Lung (tissue), 12 donors: ENCODE measurements around the gene BRD4. TPM values are rescaled to one million over a fixed set of nuclear protein-coding genes. Genes with fewer than 3 reads are reported as not detected.
A peak's percentile ranks its signal among the peaks of the same experiment; 100 is the strongest.
"Not testable (repeated sequence)": the region's sequence is repeated elsewhere in the genome, so short reads cannot be mapped to it uniquely, and the experiment has no call there.

Source experiments
- ATAC-seq: fragments of 200-7000 bp; cut with Tn5 transposase; one replicate; pipeline ENCODE4 v1.9.1; 2020; ENCODE audit warnings: moderate number of reproducible peaks; ENCODE audit not compliant: insufficient read depth, low FRiP score
- DNase-seq, 3 donors: peaks; one replicate each; pipeline ENCODE4 v3.0.0-alpha.2; 2013 to 2017
- H3K27ac ChIP-seq, 2 donors: one replicate each; pipeline ENCODE4 v1.5.1; 2013; ENCODE audit warnings: mild to moderate bottlenecking in 2 of 2, moderate library complexity in 2 of 2, control low read depth in 1 of 2, inconsistent platforms in 1 of 2, low read depth in 1 of 2, low read length in 1 of 2
- H3K27me3 ChIP-seq, 3 donors: one replicate each; pipeline ENCODE4 v1.5.1; 2013; ENCODE audit warnings: low read length in 2 of 3; ENCODE audit not compliant: control insufficient read depth in 3 of 3, insufficient read depth in 3 of 3
- H3K36me3 ChIP-seq, 4 donors: one replicate each; pipeline ENCODE4 v1.5.1; 2013; ENCODE audit warnings: low read length in 4 of 4, mild to moderate bottlenecking in 1 of 4, moderate library complexity in 1 of 4; ENCODE audit not compliant: control insufficient read depth in 4 of 4, insufficient read depth in 4 of 4
- H3K4me1 ChIP-seq, 5 donors: one replicate each; pipeline ENCODE4 v1.5.1; 2013; ENCODE audit warnings: low read length in 5 of 5, mild to moderate bottlenecking in 2 of 5, moderate library complexity in 1 of 5; ENCODE audit not compliant: control insufficient read depth in 5 of 5, insufficient read depth in 5 of 5
- H3K4me3 ChIP-seq: one replicate; pipeline ENCODE4 v1.5.1; 2013; ENCODE audit warnings: mild to moderate bottlenecking, control low read depth, moderate library complexity
- H3K9ac ChIP-seq, 2 donors: one replicate each; pipeline ENCODE4 v1.5.1; 2013; ENCODE audit warnings: low read length in 2 of 2, control low read depth in 1 of 2; ENCODE audit not compliant: insufficient read depth in 1 of 2
- H3K9me3 ChIP-seq, 4 donors: one replicate each; pipeline ENCODE4 v1.5.1; 2013; ENCODE audit warnings: low read length in 3 of 4, mild to moderate bottlenecking in 1 of 4, moderate library complexity in 1 of 4; ENCODE audit not compliant: control insufficient read depth in 4 of 4, insufficient read depth in 3 of 4
- WGBS, 2 donors: extraction: QIAGEN DNeasy Blood & Tissue Kit; methylation state at CpG; one replicate each; pipeline ENCODE4 v1.1.7; 2013; 5-methylcytosine and 5-hydroxymethylcytosine counted together
- polyA plus RNA-seq, 2 donors: library from polyadenylated mRNA; stranded (reverse); fragments of 200-250 nt; gene quantifications; one replicate each; pipeline ENCODE4 v1.2.1, GENCODE V29; 2013
- total RNA-seq, 2 donors: library from RNA; depleted of rRNA in 1 of 2; stranded (reverse); fragments of >200 nt in 1 of 2; gene quantifications; one replicate each; pipeline ENCODE4 v1.2.1, GENCODE V29; 2014 to 2021
- TF ChIP-seq, protein P1 (sequence below): IDR thresholded peaks from 2 replicates; pipeline ENCODE4 v1.5.1; 2012; ENCODE audit warnings: mild to moderate bottlenecking; ENCODE audit errors: control extremely low read depth, extremely low read depth
- donor health status: control.
- donor health status: control.
- donor health status: Bipolar disorder and iron deficiency.
- donor health status: healthy.
- donor health status: DM: yes; HTN: yes; CAD: no.

BRD4 gene
- total and polyA plus RNA-seq, 4 donors = 23.2 to 89.0 (median 37.7) TPM

GRCh38 chr19:15337202-15337601 is 4.9 kb upstream of the BRD4 start:
- no peak overlapping the region for H3K9ac ChIP-seq
- DNase-seq (no peak), ATAC-seq (no peak)
- H3K4me3 ChIP-seq = no peak overlapping the region
- TF ChIP-seq, protein P1, sequence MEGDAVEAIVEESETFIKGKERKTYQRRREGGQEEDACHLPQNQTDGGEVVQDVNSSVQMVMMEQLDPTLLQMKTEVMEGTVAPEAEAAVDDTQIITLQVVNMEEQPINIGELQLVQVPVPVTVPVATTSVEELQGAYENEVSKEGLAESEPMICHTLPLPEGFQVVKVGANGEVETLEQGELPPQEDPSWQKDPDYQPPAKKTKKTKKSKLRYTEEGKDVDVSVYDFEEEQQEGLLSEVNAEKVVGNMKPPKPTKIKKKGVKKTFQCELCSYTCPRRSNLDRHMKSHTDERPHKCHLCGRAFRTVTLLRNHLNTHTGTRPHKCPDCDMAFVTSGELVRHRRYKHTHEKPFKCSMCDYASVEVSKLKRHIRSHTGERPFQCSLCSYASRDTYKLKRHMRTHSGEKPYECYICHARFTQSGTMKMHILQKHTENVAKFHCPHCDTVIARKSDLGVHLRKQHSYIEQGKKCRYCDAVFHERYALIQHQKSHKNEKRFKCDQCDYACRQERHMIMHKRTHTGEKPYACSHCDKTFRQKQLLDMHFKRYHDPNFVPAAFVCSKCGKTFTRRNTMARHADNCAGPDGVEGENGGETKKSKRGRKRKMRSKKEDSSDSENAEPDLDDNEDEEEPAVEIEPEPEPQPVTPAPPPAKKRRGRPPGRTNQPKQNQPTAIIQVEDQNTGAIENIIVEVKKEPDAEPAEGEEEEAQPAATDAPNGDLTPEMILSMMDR = no peak
- H3K27ac ChIP-seq = peak overlapping the region in 1 of 2 donors; percentile 51
- peaks cover 0 to 2% (median 0%) of the 10 kb centered on the region in 4 donors for H3K36me3 ChIP-seq
- no peaks in the 10 kb centered on the region for H3K27me3 ChIP-seq
- H3K4me1 ChIP-seq = peaks cover 0 to 8% (median 2%) of the 10 kb centered on the region in 5 donors
- H3K9me3 ChIP-seq = no peaks in the 10 kb centered on the region
- WGBS, 2 donors = 78 to 91% methylated on average over 8 of the region's 8 CpGs

GRCh38 chr19:15335992-15336391 is 3.7 kb upstream of the BRD4 start:
- not testable (repeated sequence) for ATAC-seq, H3K4me3 ChIP-seq, H3K9me3 ChIP-seq, H3K27me3 ChIP-seq, H3K9ac ChIP-seq, DNase-seq, H3K36me3 ChIP-seq
- H3K27ac ChIP-seq = peak overlapping the region in 1 of 2 donors; percentile 22
- H3K4me1 ChIP-seq = peaks cover 0 to 12% (median 2%) of the 10 kb centered on the region in 5 donors
- 87 to 91% methylated on average over 7 of the region's 7 CpGs for WGBS, 2 donors

- Histone ChIP-seq H3K9me3 (no peaks in the 10 kb centered on the region), H3K27me3 (no peaks in the 10 kb centered on the region), H3K9ac (peak overlapping the region; percentile 68 to 82), H3K4me3 (peak overlapping the region; percentile 95), H3K4me1 (peaks cover 4 to 30% (median 19%) of the 10 kb centered on the region in 5 donors), H3K36me3 (no peaks in the 10 kb centered on the region), H3K27ac (peak overlapping the region; percentile 94 to 99)
- 0 to 1% methylated on average over 53 to 122 of the region's 122 CpGs for WGBS, 2 donors
- ATAC-seq = no peak
- TF ChIP-seq, protein P1 = no peak
- DNase-seq = peak; percentile 40 to 57 (median 51)
Measured at GRCh38 chr19:15331419-15332310, 674 bp downstream of the BRD4 start.

DNA sequence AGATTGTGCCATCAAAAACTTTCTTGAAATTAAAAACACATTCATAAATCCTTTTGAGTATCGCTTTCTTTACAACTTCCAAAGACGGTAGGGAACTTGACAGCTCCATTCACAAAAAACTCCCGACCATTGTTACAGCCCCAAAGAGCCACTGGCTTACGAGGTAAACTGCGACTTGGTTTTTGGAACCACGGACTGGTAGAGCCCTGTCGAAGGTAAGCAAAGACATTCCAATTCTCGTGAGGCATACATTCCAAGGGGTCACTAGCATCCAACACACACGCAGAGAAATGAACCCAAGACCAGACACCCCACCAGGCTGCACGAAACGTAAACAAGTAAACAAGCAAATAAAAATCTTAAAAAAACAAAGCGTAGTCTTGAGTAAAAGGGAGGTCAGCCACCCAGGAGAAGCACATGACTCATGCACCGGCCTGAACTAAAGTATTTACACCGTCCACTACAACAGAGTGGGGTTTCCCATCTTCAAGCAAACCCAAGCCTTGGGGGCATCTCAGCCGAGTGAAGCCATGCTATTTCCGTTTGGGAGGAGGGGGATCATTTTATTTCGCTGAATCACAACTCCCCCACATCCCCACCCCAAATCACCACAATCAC is 1.4 kb downstream of the BRD4 start:
- H3K9ac ChIP-seq = peak overlapping the region; percentile 68 to 82
- H3K27me3 ChIP-seq = no peaks in the 10 kb centered on the region
- no peak for ATAC-seq
- WGBS, 2 donors = 6 to 7% methylated on average over 17 of the region's 17 CpGs
- H3K4me1 ChIP-seq = peaks cover 4 to 34% (median 22%) of the 10 kb centered on the region in 5 donors
- no peaks in the 10 kb centered on the region for H3K36me3 ChIP-seq
- H3K9me3 ChIP-seq = no peaks in the 10 kb centered on the region
- H3K27ac ChIP-seq = peak overlapping the region; percentile 80 to 94
- peak; percentile 25 to 47 (median 26) for DNase-seq
- H3K4me3 ChIP-seq = peak overlapping the region; percentile 74
- TF ChIP-seq, protein P1 = no peak
